Neural cell (in vitro differentiated cells): ENCODE data around the gene POLR2L.

Experiments
- CTCF ChIP-seq: fragments of 450-650 bp; IDR thresholded peaks from 2 replicates; pipeline ENCODE4 v1.5.1; 2014; ENCODE audit warnings: antibody characterized with exemption, mild to moderate bottlenecking, moderate library complexity; ENCODE audit not compliant: poor library complexity, severe bottlenecking
- EP300 ChIP-seq: fragments of 450-650 bp; conservative IDR thresholded peaks from 2 replicates; pipeline ENCODE4 v1.6.1; 2014; ENCODE audit warnings: antibody characterized with exemption, mild to moderate bottlenecking, moderate library complexity; ENCODE audit not compliant: poor library complexity, severe bottlenecking
- EZH2 ChIP-seq: fragments of 200-600, 300-800 bp; shearing (Covaris generic), sonication (generic); IDR thresholded peaks from 2 replicates; pipeline ENCODE4 v1.6.1; 2014; ENCODE audit warnings: antibody characterized with exemption, low read length, borderline replicate concordance, mild to moderate bottlenecking; ENCODE audit not compliant: insufficient read depth, poor library complexity, severe bottlenecking
- MXI1 ChIP-seq: fragments of 450-650 bp; conservative IDR thresholded peaks from 2 replicates; pipeline ENCODE4 v1.6.1; 2014; ENCODE audit warnings: antibody characterized with exemption, mild to moderate bottlenecking; ENCODE audit not compliant: poor library complexity, severe bottlenecking
- POLR2AphosphoS5 ChIP-seq: IDR thresholded peaks from 2 replicates; pipeline ENCODE4 v1.6.1; 2012
- RAD21 ChIP-seq: fragments of 450-650 bp; conservative IDR thresholded peaks from 2 replicates; pipeline ENCODE4 v1.6.1; 2014; ENCODE audit warnings: antibody characterized with exemption, mild to moderate bottlenecking, moderate library complexity
- SMC3 ChIP-seq: fragments of 450-650 bp; conservative IDR thresholded peaks from 2 replicates; pipeline ENCODE4 v1.6.1; 2014; ENCODE audit warnings: antibody characterized with exemption, mild to moderate bottlenecking, moderate library complexity; ENCODE audit not compliant: poor library complexity

- TF ChIP-seq CTCF (no peak), RAD21 (no peak), EP300 (no peak), EZH2 (no peak), MXI1 (no peak), POLR2AphosphoS5 (no peak), SMC3 (no peak)
These were observed 48.8 kb downstream of the POLR2L start for GRCh38 chr11:793556-793955.
